Medulla oblongata (tissue), 1 donor: ENCODE data around the gene SEZ6L2.
A peak's percentile ranks its signal among the peaks of the same experiment; 100 is the strongest.
"Not testable (repeated sequence)": the region's sequence is repeated elsewhere in the genome, so short reads cannot be mapped to it uniquely, and the experiment has no call there.

Experiments
- DNase-seq: peaks from one replicate; pipeline ENCODE4 v3.0.0-alpha.2; 2015; ENCODE audit errors: extremely low spot score

The SEZ6L2 gene

GRCh38 chr16:29857133-29857760, 42.1 kb downstream of the SEZ6L2 start:
- DNase-seq: no peak

GRCh38 chr16:29854520-29855100, 44.7 kb downstream of the SEZ6L2 start:
- no peak for DNase-seq

- DNase-seq: peak; percentile 28
Measured at GRCh38 chr16:29852654-29853053, 46.7 kb downstream of the SEZ6L2 start.

- DNase-seq: no peak
Measured at GRCh38 chr16:29850998-29851397, 48.4 kb downstream of the SEZ6L2 start.

- no peak for DNase-seq
Measured at GRCh38 chr16:29849505-29849904, 49.8 kb downstream of the SEZ6L2 start.

GRCh38 chr16:29848420-29849297, 50.7 kb downstream of the SEZ6L2 start:
- peak; percentile 67 for DNase-seq

GRCh38 chr16:29845656-29846055, 53.7 kb downstream of the SEZ6L2 start:
- no peak for DNase-seq

- DNase-seq: no peak
Measured at GRCh38 chr16:29844575-29845331, 54.6 kb downstream of the SEZ6L2 start.

GRCh38 chr16:29843931-29844330, 55.4 kb downstream of the SEZ6L2 start:
- no peak for DNase-seq

- no peak for DNase-seq
Measured at GRCh38 chr16:29842732-29843346, 56.5 kb downstream of the SEZ6L2 start.

- no peak for DNase-seq
Measured at GRCh38 chr16:29841631-29842030, 57.7 kb downstream of the SEZ6L2 start.

- DNase-seq: no peak
Measured at GRCh38 chr16:29840240-29840639, 59.1 kb downstream of the SEZ6L2 start.

GRCh38 chr16:29839822-29840221, 59.5 kb downstream of the SEZ6L2 start:
- DNase-seq: no peak

- no peak for DNase-seq
Measured at GRCh38 chr16:29837841-29838240, 61.5 kb downstream of the SEZ6L2 start.

GRCh38 chr16:29836623-29837022, 62.7 kb downstream of the SEZ6L2 start:
- DNase-seq: no peak

GRCh38 chr16:29835926-29836325, 63.4 kb downstream of the SEZ6L2 start:
- no peak for DNase-seq

GRCh38 chr16:29834079-29834478, 65.3 kb downstream of the SEZ6L2 start:
- DNase-seq: no peak

GRCh38 chr16:29833219-29833618, 66.1 kb downstream of the SEZ6L2 start:
- DNase-seq: not testable (repeated sequence)

GRCh38 chr16:29831490-29831889, 67.9 kb downstream of the SEZ6L2 start:
- DNase-seq: no peak

GRCh38 chr16:29830774-29831173, 68.6 kb downstream of the SEZ6L2 start:
- no peak for DNase-seq

GRCh38 chr16:29826342-29826695, 73.0 kb downstream of the SEZ6L2 start:
- DNase-seq: no peak
